HG02623 (cell line): ENCODE results near the gene RD3L.
"Not testable (repeated sequence)": the region's sequence is repeated elsewhere in the genome, so short reads cannot be mapped to it uniquely, and the experiment has no call there.

Experiments used
- ATAC-seq: cut with Tn5 transposase; IDR thresholded peaks from one replicate; pipeline ENCODE4 v1.9.1; 2021; ENCODE audit warnings: moderate library complexity; ENCODE audit not compliant: unreplicated experiment

The RD3L gene

GRCh38 chr14:103941973-103942736 lies at the start of gene RD3L:
Gene RD3L, minus strand, starts transcription at chr14:103942529. Its CDS starts 834 bp downstream, at chr14:103941695.
- ATAC-seq: no peak

GRCh38 chr14:103989964-103990363 lies 47.6 kb upstream of the RD3L start:
- ATAC-seq: no peak

DNA sequence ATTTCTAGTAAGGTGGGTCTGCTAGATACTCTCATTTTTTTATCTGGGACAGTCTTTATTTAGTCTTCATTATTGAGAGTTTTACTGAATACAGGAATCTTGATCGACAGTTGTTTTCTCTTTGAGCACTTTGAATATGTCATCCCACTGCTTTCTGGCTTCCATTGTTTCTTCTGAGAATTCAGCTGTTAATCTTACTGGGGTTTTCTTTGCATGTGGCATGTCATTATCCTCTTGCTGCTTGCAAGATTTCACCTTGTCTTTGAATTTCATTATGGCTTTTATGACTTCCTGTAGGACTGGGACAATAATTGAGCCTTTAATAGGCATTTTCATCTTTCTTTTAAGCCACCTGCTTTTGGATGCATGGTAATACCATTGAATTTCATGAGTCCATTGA lies 46.7 kb upstream of the RD3L start:
- no peak for ATAC-seq

GRCh38 chr14:103984196-103984595 lies 41.9 kb upstream of the RD3L start:
- ATAC-seq: no peak

- not testable (repeated sequence) for ATAC-seq
Observed at GRCh38 chr14:103980623-103981238, 38.4 kb upstream of the RD3L start.

DNA sequence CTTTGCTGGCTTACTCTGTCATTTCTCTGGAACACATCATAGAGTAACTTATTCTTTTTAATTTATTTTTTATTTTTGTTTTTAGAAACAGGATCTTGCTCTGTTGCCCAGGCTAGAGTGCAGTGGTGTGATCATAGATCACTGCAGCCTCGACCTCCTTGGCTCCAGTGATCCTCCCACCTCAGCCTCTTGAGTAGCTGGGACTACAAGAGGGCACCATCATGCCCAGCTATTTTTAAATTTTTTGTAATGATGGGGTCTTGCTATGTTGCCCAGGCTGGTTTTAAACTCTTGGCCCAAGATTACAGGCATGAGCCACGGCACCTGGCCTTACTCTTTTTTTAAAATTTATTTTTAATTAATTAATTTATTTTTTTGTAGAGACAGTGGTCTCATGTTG lies 32.2 kb upstream of the RD3L start:
- no peak for ATAC-seq

DNA sequence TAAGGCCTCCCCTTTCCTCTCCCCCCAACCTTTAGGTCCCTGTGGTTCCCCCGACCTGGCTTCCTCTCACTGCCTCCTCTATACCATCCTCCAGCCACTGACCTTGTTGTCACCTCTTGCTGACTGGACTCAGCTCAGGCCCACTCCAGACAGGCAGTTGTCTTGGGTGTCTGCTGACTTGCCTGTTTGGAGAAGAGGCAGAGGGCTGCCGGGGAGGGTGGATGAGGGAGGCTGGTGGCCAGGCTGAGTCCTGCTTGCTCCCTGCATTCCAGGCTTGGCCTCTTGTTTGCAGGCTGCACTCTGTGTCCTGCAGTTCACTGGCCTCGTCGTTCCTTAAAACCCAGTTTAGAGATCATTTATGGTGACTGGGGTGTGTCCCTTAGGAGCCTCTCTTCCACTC lies 31.0 kb upstream of the RD3L start:
- no peak for ATAC-seq

- no peak for ATAC-seq
Observed at GRCh38 chr14:103969961-103970360, 27.6 kb upstream of the RD3L start.

DNA sequence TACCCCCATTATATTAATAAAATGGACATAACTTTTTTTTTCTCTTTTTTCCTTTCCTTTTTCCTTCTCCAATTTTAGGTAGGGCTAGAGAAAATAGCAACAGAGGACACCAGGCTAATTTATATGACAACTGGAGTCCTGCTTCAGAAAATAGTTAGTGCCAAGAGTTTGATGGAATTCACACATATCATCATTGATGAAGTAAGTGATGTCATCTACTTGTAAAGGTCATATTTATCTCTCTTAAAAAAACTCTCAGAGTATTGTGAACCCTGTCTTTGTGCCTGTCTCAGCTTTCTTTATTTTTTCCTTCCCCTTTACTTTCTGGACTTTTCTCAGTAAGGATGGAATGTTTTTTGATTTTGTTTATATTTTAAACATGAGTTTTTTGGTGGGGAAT lies 24.3 kb upstream of the RD3L start:
- ATAC-seq: no peak

- ATAC-seq: no peak
Observed at GRCh38 chr14:103961928-103962578, 19.7 kb upstream of the RD3L start.

DNA sequence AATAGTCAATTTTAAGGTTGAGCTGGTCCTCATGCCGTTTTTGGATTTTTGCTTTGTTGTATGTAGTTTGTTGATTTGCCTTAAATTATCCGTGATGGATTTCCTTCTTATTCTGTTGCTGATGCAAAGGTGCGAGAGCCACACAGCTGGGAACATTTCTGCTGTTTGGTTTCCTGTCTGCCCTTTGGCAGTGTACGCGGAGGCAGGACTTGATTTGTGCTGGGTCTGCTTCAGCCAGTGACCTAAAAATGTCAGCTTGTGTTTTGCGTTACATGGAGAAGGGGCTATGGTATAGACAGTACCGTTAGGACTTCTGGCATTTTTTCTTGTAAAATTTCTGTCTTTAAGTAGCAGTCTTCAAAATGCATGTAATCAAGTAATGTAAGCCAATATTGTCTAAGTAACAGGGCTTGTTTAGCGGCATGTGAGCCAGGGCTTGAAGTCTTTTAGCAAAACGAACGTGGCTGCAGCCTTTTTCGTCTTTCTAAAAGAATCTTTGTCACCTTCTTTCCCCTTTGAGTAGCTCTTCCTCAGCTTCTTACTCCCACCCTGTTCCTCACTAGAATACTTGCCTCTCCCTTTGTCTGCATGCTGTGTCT lies 18.2 kb upstream of the RD3L start:
- ATAC-seq: no peak

DNA sequence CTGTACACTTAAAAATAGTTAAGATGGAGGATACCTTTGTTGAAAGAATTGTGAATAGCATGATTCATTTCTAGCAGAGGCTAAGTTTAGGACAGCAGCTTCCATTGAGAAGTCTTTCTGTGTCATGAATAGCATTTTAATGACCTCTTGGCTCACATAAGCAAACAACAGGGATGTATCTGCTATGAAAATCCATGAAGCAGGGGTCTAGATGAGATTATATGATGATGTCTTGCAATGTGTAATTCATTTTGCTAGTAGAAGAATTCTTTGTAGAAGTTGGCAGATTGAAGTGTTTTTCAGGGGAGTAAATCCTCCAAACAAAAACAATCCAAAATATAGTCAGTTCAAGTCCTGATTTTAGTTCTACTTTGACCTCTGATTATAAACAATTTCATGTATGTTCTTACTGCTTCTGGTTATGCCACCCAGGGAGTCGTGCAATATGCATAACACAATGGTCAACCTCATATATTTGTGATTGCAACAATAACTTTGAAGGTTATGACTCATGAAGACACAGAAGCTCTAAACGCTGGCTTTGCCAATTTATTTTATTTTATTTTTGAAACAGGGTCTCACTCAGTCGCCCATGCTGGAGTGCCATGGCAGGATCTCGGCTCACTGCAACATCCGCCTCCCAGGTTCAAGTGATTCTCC lies 6.9 kb upstream of the RD3L start:
- no peak for ATAC-seq

- ATAC-seq: no peak
Observed at GRCh38 chr14:103948442-103948841, 6.1 kb upstream of the RD3L start.

DNA sequence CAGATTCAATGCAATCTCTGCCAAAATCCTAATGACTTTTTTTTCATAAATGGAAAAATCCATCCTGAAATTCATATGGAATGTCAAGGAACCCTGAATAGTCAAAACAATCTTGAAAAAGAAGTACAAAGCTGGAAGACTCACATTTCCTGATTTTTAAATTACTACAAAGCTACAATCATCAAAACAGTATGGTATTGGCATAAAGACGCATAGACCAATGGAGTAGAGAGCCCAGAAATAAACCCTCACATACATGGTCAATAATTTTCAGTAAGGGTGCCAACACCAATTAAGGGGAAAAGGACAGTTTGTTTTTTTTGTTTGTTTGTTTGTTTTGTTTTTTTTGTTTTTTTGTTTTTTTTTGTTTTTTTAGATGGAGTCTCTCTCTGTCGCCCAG lies 4.6 kb upstream of the RD3L start:
- ATAC-seq: no peak

DNA sequence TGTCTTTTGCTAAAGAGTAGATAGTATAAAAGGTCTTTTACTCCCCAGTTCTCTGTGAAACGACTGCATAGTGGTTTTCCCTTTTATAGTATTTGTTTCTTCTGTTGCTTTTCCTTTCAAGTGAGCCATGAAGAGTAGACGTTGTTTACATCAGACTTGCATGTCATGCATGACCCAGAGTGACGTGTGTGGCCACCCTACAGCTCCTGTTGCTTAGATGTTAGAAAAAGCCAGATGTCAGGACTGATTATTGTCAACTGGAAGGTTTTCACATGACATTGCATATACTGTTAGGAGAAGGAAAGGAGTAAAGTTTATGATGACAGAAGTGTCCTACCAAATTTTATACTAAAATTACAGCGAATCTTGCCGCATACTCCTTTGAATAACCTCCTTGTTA lies 1.3 kb upstream of the RD3L start:
- ATAC-seq: no peak

- ATAC-seq: no peak
Observed at GRCh38 chr14:103941462-103941861, 867 bp downstream of the RD3L start.

DNA sequence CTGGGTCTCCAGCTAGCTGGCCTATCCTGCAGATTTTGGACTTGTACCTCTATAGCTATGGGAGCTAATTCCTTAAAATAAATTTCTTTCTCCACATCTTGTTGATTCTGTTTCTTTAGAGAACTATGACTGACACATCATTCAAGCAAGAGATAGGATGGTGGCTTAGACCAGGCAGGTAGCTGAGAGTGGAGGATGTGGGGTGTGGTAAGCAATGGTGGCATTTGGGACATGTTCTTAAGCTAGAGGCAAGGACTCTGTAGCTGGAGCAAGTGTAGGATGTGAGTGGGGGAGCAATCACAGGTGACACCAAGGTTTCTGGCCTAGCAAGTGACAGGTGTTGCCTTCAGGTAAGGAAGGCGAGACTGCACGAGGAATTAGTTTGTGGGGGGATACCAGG lies 7.2 kb downstream of the RD3L start:
- no peak for ATAC-seq

DNA sequence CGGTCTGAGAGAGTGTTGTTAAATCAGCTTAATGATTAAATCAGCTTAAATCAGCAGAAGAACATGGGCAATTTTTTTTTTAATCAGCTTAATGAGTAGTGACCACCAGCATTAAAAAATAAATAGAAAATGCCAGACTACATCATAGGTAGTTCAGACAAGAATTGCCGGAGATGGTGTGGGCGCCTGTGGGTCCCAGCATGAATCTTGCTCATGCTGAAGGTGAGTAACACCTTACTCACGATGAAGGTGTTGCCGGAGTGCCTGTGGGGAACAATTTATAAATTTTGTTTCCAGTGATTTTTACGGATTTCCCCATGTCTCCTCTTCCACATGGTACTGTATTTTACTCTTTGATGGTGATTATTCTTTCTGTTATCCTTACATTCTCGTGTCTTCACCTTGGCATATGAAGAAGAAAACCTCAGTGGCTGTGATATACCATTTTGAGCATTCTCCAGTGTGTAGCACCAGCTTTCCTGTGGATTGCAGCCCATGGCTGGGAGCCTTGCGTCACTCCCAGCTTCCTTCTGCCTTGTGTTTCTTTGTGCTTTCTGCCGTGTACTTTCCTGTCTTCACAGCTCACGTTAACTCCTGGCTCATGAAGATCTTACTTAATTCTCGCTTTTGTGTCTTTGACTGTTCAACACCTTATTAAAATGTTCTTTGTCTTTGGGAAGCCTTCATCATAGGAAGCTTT lies 9.4 kb downstream of the RD3L start:
- ATAC-seq: no peak

- no peak for ATAC-seq
Observed at GRCh38 chr14:103931422-103931821, 10.9 kb downstream of the RD3L start.

GRCh38 chr14:103930051-103930604 lies 12.2 kb downstream of the RD3L start:
- ATAC-seq: no peak
